CD4-positive, alpha-beta T cell treated with Interleukin-4 for 4 hours (primary cell): ENCODE results near the gene ARHGEF10L.

Source experiments
- DNase-seq: peaks from one replicate; pipeline ENCODE4 v3.0.0-alpha.2; 2020

Gene ARHGEF10L

DNA sequence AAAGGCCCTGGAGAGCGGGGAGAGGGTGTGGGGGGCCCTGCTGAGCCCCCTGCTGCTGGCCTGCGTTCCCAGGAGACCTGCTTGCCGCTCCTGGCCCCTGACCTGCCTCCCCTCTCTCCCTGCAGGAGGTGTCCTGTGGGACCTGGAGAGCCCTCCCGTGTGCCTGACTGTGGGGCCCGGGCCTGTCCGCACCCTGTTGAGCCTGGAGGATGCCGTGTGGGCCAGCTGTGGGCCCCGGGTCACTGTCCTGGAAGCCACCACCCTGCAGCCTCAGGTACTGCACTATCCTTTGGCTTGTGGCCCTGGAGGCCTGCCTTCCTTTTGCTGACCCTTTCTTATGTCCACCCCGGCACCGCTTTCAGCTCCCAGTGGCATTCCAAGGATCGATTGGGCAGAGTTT, 124.8 kb downstream of the ARHGEF10L start:
- no peak for DNase-seq

GRCh38 chr1:17665054-17665453, 125.6 kb downstream of the ARHGEF10L start:
- no peak for DNase-seq

DNA sequence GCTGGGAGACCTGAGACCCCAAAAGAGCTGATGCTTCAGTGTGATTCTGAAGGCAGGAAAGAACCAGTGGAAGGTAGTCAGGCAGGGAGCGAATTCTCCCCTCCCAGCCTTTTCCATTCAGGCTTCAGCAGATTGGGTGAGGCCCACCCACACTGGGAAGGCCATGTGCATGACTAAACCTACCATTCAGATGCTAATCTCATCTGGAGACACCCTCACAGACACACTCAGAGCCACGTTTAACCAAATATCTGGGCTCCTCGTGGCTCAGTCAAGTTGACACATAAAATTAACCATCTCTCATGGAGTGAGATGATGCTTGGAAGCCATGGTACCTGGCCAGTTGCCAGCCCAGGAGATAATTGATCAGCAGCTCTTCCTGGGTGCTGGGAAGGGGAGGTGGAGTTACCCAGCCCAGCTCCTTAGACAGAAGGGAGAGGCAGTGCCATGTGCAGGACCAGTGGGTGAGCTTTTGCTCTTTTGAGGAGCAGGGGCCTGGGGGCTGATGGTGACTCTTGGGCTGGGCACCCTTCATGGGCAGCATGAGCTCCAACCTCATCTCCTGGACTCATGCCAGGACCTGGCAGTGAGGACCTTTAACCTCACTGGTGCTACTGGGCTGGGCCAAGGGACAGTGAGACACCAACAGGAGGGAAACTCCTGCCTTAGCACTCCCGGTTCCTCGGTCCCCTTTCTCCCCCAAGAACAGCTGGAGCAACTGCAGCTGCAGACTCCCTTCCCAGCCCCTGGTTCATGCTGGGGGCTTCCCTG, 126.6 kb downstream of the ARHGEF10L start:
- no peak for DNase-seq

- no peak for DNase-seq
Measured at GRCh38 chr1:17667641-17668040, 128.1 kb downstream of the ARHGEF10L start.

DNA sequence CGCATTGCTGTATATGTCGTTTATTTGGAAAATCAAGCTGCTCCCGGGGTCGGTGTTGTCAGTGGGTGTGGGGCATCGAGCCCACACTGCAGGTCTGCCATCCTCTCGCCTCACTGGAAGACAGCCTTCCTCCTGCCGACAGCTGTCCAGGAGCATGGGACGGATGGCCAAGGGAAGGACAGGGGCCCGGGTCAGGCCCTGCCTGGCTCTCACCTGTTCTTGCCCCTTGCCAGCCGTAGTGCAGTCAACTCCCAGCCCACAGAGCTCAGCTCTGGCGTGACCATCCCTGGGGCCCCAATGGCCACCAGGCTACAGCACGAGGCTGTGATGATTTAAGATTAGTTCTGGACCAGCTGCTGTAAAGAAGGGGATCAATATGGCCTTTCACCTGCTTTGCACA, 128.7 kb downstream of the ARHGEF10L start:
- DNase-seq = no peak

GRCh38 chr1:17668624-17669175, 129.2 kb downstream of the ARHGEF10L start:
- no peak for DNase-seq

- no peak for DNase-seq
Measured at GRCh38 chr1:17669305-17669704, 129.8 kb downstream of the ARHGEF10L start.

- no peak for DNase-seq
Measured at GRCh38 chr1:17669866-17670451, 130.5 kb downstream of the ARHGEF10L start.

DNA sequence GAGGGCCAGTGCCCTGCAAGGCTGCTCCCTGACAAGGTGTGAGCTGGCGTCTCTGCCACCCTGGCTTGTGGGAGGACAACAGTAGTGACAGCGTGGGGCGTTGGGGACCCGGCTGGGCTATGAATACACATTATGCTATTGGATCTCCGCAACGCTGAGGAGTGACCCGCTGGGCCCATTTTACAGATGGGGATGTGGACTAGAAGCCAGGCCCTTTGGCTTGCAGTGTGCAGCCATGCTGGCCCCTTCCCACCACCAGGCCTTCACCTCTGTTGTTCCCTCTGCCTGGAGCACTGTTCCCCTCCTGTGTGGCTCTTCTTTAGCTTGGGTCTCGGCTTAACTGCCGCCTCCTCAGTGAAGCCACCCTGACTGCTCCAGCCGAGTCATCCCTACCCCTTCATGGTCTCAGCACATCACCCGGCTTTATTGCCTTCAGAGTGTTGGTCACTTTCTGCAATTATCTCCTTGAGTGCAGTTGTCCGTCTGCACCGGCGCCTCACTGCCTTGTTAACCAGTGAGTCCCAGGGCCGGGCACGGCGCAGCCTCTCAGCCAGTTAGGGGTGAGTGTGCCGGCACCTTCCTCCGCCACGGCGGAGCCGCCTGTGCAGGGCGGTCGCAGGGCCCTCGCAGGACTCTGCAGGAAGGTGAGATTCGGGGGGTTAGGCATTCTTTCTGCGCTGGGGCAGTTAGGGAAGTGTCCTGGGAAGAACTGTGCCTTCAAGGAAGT, 131.3 kb downstream of the ARHGEF10L start:
- no peak for DNase-seq

- no peak for DNase-seq
Measured at GRCh38 chr1:17671314-17671705, 131.8 kb downstream of the ARHGEF10L start.

DNA sequence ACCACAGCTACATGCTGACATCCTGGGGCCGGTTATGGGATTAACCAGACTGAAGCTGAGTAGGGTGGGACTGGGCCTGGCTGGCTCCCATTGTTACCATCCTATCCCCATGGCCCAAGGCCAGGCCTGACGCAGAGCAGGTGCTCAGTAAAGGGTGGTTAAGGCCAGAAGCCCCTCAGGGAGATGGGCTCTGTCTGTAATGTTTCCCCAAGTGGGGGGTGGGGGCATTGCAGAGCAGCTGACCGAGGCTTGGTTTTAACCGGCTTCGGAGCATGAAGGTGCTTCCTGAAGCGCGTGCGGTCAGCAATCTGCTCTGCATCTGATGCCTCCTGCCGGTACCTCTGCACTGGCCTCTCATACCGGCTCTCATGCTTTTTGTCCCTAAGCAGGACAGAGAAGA, 132.2 kb downstream of the ARHGEF10L start:
- no peak for DNase-seq

DNA sequence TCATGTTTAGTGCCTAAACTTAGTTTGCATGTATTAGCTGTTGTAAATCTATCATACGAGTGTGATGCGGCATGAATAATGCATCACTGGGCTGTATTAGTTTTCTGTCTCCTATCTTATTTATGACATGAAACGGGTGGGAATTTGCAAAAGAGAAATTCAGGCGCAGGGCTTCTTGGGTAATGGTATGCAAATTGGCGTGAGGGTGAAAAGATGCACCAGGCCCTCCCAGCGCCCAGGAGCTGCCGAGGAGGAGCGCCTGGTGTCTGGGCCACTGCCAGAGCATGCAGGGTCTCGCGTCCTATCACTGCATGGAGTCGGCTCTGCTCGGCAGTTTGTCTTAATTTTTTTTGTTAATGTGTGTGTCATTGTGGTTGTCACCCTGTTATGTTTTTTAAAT, 132.7 kb downstream of the ARHGEF10L start:
- DNase-seq = no peak

DNA sequence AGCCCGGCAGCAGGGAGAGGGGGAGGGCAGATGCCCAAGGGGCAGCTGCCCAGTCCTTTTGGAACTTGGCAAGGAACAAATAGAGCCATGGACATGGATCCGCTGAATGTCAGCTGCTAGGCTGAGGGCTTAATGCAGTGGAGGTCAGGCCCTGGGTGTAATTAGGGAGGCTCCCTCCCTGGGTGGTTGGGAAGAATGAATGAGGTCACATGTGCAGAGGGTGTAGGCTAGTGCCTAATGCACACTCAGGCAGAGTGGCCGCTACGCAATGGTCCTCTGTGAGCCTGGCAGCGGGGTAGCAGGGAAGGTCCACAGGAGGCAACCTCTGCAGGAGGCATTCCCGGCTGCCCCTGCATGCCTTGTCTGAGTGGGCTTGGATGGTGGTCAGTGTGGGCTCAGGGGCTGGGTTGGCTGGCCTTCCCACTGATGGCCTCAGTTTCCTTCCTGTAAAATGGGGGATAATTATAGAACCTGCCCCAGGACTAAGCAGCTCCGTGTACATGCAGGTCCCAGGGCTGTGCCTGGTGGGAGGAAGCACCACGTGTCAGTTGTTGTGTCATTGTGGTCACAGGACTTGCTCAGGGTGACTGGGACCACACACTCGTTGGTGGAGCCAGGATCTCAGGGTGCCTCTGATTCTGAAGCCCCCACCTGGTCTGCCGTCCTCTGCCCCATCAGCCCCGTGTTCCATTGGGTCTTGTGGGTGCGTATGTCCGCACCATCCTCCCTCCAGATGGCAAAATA, 134.0 kb downstream of the ARHGEF10L start:
- DNase-seq = no peak

DNA sequence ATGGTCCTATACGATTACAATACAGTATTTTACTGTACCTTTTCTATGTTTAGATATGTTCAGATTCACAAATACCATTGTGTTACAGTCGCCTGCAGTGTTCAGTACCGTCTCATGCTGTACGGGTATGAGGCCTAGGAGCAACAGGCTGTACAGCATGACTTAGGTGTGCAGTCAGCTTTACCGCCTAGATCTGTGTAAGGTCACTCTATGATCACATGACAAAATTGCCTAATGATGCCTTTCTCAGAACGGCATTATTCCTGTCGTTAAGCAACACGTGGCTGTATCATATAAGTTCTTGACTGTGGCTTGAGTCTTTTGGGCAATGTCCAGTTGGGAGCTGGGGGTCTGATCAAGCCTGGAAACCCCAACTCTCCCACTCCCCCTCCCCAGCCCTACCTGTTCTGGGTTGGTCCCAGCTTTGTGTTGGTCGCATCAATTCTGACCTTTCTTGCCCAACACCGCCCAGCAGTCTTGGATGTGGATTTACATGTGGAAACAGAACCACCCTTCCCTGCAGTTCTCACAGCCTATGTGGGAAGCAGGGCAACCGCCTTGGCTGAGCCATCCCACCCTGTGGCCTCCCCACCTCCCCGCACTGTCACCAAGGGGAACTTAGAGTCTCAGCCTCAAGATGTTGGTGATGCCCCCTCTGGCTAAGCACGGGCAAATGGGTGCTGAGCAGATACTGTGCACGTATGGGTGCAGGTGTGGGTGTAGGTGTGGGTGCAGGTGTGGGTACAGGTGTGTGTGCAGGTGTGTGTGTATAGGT, 135.4 kb downstream of the ARHGEF10L start:
- DNase-seq = no peak

GRCh38 chr1:17675744-17676143, 136.2 kb downstream of the ARHGEF10L start:
- no peak for DNase-seq

GRCh38 chr1:17676387-17677060, 137.0 kb downstream of the ARHGEF10L start:
- no peak for DNase-seq

DNA sequence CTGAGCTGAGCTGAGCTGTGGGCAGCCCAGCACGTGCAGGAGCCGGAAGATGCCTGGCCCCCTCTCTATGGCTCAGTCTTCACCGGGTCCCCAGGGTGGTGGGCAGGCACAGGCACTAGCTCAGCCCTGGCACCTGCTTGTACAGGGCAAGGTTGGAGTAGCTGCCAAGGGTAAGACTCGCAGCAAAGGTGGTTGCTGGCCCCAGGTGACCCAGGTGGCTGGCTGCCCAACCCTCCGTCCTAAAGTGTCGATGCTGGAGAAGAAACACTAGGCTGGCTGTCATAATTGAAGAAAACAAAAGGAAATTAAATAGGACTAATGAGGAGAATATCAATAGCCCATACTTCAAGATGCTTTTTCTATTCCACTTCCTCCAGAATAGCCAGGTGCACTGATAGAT, 138.5 kb downstream of the ARHGEF10L start:
- DNase-seq = no peak

- DNase-seq = no peak
Measured at GRCh38 chr1:17679856-17680255, 140.4 kb downstream of the ARHGEF10L start.

DNA sequence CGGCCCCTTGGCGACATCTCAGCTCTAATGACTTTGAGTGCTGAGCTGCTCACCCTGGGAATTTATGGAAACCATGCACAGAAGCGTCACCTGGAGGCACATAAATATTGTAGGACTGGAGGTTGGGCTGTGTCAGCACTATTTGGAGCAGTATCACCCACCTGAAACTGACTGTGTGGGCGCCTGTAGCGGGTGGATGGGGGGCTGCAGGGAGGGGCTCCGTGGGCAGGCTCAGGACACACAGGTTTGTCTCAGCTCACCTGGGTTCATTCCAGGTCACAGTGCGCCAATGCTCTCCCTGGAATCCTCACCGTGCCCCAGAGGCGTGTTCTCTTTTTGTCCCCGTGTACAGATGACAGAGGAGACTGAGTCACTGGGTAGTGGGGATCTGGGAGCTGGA, 140.8 kb downstream of the ARHGEF10L start:
- no peak for DNase-seq

DNA sequence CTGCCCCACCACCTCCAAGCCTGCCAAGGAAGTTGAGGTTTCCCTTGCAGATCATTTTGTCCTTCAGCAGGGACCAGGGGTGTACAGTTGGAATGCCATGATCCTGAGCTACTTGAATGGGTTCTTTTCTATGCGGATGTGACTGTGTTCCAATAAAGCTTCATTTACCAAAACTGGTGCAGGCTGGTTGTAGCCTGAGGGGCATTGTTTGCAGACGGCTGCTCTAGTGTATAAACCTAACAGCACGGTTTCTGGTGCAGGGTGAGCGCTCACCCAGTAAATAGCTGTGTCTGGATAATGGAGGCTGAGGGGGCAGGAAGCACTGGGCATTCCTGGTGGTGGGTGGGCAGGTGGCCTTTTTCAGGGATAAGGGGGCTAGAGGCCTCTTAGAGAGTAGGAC, 142.9 kb downstream of the ARHGEF10L start:
- no peak for DNase-seq

DNA sequence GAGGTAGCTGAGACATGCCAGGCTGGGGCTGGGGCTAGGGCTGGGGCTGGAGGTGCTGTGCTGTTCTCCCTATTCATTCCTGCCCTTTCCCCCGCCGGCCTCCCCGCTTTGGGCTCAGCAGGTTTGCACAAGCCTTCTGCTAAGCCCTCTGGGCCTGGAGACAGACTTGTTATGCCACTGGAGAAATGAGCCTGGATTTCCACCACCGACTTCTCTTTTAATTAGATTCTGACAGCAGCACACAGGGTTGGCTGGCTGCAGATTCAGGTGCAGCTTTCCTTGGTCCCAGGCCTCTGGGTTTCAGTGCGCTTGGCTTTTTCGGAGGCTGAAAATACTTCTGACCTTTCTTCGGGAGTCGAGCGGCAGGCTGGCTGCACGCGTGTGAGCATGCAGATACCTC, 144.1 kb downstream of the ARHGEF10L start:
- DNase-seq = no peak

DNA sequence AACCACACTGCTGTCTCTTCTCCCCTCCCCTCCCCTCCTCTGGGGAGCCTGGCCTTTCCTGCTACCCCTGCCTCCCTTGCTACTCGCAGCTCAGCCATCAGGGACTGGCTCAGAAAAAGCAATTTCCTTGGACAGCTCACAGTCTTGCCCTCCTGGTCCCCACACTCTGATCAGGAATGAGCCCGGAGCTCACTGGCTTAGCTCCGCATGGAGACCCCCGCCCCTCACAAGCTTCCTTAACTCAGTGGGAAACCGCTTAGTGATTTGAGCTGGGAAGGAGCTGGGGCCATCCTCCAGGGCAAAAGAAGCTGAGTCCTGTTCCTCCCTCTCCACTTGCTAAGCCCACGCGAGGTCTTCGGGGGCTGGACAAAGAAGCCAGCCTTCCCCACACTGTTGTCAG, 145.3 kb downstream of the ARHGEF10L start:
- DNase-seq = no peak
